ENCODE results near the gene ARFRP1.

Gene ARFRP1

DNA sequence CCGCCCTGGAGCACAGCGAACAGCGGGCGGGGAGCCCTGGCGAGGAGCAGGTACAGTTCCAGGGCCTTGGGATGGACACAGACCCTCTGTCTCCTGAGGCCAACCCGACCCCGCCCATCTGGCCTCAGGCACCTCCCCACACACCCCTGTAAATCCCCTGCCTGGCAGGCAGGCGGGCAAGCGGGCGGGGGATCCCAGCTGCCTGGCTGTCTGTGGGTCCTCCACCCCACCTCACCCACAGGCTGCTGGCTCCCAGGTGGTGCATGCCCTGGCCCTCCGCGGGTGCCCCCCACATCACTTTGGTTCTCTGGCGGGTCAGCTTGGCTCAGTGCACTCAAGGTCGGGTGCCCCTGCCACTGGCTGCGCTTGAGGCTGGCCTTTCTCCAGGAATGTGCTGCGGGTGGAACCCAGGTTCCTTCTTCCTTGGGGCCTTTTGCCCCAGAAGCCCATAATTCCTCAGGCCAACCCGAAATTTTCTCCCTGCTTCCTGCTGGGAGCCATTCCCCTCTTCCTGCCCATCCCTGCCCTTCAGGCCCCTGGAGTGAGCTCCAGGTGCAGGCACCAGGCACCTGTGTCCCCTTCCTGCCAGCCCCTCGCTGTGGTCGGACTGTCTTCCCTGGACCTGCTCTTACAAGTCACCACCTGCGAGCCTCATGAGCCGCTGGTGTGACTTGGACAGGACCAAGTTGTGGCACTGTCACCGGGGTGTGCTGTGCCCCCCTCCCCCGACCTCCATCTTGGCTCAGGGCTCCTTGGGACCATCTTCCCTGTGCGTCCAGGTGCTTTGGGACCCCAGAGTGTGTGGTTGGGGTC is 16.7 kb downstream of the ARFRP1 start:
- no peak for DNase-seq (ENCODE audit: low spot score)

DNA sequence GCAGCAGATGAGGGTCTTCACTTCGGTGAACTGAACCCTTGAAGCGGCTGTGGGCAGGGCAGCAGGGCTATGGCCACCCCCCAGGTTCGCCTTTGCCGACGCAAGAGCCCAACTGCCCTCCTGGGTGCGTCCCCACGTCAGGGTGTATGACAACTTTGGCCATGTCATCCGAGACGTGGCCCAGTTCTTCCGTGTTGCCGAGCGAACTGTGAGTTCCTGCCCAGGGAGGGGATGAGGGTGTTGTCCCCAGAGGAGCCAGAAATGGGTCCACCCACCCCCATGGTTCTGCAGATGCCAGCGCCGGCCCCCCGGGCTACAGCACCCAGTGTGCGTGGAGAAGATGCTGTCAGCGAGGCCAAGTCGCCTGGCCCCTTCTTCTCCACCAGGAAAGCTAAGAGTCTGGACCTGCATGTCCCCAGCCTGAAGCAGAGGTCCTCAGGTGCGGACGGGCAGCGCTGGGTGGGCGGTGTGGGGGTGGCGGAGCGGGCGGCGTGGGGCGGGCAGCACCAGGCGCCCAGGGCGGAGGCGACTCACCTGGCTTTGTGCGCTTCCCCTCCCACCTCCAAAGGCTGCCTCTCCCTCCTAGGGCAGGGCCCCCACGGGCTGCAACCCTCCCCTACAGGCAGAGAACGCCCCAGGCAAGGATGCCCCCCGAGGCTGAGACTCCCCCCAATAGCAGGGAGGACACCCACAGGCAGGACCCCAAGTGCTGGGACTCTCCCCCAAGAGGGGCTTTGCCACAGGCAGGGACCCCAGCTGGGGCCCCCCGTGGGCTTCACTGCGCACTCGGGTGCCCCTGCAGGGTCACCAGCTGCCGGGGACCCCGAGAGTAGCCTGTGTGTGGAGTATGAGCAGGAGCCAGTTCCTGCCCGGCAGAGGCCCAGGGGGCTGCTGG is 17.5 kb downstream of the ARFRP1 start:
- DNase-seq (ENCODE audit: low spot score), result no peak

DNA sequence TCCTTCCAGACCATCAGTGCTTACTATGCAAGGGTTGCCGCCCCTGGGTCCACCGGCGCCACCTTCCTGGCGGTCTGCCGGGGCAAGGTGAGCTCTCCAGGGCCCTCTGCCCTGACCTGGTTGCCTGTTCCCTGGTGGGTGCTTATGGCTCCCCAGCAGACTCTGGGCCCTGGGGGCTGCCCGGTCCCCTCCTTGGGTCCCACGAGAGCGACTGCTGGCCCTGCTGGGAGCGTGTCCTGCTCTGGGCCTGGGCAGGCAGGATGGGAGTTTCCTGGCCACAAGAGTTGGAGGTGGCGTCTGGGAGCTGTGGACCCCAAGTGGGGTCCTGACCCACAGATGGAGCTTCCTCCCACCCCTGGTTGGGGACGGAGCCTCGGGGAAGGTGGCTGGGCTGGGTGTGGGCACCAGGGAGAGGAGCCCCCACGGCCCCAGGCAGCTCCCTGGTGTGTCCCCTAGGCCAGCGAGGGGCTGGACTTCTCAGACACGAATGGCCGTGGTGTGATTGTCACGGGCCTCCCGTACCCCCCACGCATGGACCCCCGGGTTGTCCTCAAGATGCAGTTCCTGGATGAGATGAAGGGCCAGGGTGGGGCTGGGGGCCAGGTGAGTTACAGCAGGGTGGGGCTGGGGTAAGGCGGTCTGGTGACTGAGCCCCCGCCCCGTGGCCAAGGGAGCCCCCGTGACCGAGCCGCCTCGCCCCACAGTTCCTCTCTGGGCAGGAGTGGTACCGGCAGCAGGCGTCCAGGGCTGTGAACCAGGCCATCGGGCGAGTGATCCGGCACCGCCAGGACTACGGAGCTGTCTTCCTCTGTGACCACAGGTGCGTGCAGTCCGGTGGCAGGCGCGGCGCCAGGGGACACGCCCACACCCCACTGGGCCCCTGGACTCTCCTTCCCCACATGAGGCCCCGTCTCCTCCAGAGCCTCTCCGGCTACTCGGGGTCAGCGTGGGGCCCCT is 18.5 kb downstream of the ARFRP1 start:
- DNase-seq (ENCODE audit: low spot score), result no peak

DNA sequence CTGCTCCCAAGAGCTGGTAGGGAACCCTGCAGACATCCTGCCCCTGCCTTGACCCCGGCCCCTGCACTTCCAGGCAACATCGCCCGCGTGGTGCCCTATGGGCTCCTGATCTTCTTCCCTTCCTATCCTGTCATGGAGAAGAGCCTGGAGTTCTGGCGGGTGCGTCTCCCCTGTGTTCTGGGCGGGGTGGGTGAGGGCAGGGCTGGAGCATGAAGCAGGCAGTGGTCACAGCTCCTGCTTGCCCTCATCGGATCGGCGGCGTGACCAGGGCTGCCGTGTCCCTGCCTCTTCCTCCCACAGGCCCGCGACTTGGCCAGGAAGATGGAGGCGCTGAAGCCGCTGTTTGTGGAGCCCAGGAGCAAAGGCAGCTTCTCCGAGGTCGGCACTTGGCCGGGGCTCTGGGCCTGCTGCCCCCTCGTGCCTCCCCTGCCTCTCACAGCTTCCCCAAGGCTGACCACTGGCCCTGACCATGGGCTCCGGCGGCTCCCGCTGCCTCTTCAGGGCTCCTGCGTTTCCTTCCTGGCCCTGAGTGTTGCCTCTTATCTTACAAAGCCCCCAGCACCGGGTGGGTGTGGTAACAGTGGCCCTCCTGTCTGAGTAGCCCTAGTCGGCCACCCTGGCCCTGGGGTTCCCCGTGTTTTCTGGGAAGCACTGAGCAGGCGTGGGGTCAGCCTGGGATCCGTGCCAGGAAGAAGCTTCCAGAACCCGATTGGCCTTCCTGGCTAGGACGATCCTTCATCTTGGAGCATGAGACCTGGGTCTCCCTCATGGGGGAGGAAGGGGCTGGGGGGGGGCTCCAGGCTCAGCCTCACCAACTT is 19.3 kb downstream of the ARFRP1 start:
- DNase-seq (ENCODE audit: low spot score), result no peak

DNA sequence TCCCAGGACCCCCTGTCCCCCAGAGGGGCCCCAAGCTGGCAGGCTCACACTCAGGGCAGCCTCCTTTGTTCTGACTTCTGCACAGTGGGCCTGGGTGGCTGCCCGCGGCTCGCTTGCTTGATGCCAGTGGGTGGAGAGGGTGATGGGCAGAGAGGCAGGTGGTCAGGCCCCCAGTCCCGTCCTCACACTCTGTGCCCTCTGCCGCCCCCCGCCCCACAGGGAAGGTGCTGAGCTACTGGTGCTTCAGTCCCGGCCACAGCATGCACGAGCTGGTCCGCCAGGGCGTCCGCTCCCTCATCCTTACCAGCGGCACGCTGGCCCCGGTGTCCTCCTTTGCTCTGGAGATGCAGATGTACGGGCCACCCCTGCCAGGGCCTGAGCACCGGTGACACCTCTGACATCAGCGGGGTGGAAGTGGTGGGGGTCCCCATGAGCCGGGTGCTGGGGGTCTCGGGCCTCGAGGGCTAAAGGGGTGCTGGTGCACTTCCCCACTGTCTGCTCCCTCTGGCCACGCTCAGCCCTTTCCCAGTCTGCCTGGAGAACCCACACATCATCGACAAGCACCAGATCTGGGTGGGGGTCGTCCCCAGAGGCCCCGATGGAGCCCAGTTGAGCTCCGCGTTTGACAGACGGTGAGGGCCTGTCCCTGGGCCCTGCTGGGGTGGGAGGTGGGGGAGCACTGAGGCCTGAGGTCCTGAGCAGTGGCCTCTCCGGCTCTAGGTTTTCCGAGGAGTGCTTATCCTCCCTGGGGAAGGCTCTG is 20.2 kb downstream of the ARFRP1 start:
- DNase-seq (ENCODE audit: low spot score), result no peak

DNA sequence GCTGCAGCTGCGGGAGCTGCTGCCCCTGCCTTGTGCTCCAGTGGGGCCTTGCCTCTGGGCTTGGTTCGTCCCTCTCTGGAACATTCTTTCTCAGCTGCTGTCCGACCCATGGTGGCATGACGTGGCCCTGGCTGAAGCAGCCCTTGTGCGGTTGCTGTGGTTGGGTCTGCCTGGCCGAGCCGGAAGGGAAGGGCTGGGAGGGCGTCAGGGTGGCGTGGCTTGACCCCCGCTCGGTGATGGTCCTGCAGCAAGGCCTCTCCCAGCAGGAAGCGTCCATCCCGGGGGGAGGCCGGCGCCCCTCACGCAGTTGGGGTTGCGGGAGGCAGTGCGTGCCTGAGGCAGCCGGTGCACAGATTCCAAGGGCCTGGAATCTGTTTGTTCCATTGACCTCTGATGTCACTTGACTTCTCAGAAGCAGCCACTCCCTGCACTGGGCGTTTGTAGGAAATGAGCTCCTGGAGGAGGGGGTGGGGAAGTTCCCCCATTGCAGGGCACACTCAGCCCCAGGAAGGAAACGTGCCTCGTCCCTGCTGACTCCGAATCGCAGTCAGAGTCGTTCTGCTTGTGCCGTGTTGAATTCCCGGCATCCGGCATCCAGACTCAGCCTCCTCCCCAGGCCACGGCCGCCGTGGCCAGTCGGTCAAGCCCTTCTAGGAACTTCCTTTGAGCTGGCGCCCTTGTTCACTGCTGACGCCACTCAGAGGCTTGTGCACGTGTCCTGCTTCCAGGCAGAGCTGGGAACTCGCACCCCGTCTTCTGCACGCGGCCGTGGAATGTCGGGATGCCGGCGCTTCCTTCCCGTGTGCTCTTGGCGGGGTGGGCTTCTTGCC is 21.1 kb downstream of the ARFRP1 start:
- DNase-seq (ENCODE audit: low spot score), result no peak

DNA sequence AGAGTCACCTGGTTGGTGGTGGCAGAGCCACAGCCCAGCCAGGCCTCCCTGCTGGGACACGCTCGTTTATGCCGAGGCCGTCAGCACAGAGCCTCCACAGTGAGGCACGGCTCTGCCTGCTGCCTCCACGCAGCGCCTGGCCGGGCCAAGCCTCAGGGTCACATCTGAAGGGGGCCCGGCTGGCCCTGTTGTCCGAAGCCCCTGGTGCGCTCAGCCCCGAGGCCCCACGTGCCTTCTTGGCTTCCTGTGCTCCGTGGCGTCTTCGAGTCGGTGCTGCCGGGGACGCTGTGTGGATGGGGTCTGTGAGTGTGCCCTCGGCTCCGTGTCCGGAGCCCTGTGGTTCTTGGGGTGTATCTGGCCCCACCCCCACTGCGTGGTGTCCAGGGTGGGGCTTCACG is 21.7 kb downstream of the ARFRP1 start:
- no peak for DNase-seq (ENCODE audit: low spot score)

DNA sequence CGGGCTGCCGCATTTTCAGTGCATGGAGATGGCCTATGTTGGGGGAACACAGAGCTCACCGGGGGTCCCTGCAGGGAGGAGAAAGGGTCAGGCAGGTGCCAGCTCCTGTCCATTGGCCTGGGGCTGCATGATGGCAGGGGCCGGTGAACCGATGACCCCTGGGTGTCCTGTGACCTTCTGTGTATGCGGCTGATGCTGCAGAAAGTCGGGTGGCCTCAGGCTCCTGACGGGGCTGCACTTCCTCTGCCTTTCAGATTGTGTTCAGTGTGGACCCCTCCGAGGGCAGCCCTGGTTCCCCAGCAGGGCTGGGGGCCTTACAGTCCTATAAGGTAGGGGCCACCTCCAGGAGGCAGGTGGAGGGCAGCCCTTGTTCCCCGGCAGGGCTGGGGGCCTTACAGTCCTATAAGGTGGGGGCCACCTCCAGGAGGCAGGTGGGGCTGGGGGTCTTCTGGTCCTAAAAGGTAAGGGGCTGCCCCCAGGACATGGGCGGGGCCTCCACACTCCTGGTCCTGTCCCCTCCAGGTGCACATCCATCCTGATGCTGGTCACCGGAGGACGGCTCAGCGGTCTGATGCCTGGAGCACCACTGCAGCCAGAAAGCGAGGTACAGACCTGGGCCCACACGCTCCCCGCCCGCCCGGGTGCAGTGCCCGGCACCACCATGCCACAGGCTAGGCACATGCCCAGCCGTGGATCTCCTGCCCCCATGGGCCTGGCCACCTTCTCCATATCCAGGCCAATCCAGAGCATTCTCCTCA is 22.3 kb downstream of the ARFRP1 start:
- no peak for DNase-seq (ENCODE audit: low spot score)

DNA sequence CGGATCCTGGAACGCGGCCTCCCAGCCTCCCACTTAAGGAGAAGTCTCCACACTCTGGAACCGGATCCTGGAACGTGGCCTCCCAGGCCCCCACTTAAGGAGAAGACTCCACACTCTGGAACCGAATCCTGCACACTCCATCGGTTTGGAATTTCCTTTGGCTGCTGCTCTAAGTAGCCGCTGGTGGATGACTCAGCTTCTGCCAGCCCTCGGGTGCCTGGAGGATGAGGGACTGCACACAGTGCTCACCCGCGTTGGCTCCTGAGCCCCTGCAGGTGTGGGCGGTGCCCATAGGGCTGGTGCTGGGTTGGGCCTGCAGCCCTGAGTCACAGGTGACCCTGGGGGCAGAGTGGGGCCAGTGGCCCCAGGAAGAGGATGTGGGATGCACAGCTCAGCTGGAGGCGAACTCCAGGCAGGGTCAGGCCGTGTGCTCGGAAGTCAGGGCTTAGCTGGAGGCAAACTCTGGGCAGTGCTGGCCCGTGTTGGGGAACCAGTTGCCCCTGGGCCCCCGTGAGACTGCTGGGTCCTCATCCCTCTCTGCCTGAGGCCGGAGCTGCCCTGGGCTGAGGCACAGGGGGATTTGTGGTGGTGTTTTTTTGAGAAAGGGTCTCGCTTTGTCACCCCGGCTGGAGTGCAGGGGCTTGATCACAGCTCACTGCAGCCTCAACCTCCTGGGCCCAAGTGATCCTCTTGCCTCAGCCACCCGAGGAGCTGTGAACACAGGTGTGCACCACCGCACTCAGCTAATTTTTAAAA is 25.2 kb downstream of the ARFRP1 start:
- no peak for DNase-seq (ENCODE audit: low spot score)

DNA sequence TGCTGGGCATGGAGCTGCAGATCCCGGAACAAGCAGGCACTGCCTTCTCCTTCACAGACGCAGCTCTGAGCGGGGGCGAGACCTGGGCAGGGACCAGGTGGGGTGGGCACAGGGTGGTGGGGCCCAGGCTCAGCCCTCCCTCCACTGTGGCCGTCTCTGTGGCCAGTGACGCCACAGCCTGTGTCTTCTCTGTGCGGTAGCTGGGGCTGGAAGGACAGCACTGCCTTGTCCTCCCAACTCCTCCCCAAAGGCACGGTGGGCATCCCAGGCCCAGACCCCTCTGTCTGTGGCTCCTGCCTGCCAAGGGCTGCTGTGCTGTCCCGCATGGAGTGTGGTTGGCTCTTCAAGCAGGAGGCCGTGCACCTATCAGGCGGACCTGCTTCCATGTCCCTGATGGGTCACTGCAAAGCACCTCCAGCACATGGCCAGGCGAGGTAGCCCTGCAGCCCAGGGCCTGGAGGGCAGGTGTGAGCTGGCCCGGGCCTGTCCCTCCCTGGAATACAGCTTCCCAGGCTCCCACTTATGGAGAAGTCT is 26.1 kb downstream of the ARFRP1 start:
- no peak for DNase-seq (ENCODE audit: low spot score)

DNA sequence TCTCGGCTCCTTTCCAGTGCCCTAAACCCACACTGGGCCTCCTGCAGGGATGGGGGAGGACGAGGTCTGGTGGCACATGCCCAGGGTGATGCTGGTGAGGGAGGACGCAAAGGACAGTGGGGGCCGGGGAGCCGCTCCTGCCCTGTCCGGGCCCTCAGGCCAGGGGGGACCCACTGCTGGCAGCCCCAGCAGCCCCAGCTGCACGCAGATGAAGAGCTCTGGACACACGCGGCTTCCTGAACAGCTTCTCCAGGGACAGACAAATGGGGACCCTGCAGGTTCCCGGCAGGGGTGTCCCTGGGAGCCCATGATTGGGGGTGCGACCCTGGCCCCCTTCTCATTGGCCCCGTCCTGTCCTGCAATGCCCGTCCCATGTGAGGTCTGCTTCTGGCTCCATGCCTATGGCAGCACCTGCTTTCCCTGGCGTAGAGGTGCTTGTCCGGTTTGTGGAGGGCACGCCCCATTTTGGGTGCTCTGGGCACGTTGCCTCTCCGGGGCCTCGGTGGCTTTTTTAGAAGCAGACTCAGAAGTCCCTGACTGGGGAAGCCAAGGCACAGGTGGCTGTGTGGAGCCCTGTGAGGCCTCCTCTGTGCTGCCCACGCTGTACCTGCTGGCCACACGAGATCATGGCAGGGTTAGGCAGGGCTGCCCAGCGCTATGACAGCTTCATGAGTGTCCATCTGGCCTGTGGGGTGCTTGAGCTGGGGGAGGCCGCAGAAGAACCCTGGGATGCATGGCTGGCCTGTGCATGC is 26.7 kb downstream of the ARFRP1 start:
- no peak for DNase-seq (ENCODE audit: low spot score)

DNA sequence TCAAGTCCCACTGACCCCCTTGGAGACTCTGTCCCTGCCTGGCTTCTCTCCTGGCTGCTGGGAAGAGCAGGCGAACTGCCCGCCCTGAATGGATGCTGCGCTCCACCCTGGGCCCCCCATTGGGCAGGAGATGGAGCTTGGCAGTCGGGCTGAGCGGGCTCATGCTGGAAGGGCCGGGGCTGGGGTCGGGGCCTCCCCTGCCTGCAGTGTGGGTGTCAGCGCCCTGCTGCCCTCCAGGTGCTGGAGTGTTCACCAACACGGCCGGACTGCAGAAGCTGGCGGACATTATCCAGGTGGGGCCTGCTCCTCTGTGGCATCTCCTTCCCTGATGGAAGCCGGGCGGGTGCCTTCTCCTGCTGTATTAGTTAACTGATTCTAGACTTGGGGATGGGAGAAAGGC is 27.3 kb downstream of the ARFRP1 start:
- DNase-seq (ENCODE audit: low spot score), result no peak

DNA sequence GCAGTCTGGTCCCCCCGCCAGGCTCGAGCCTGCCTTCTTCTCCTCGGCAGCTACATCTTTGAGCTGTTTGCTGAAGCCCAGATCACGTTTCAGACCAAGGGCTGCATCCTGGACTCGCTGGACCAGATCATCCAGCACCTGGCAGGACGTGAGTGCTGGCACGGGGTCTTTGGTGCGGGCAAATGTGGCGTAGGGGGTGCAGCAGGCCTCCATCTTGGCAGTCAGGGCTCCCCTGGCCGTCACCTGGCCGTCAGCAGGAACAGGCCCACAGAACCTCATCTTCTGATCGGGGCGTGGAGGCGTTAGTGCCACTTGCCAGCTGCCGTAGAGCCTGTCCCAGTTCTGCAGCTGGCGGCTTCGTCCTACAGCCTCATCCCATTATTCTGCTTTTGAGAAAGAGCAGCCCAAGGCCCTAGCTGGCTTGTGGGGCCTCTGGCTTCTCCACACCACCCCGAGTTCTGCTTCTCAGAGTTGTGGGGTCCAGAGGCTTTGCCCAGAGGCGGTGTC is 27.9 kb downstream of the ARFRP1 start:
- no peak for DNase-seq (ENCODE audit: low spot score)

DNA sequence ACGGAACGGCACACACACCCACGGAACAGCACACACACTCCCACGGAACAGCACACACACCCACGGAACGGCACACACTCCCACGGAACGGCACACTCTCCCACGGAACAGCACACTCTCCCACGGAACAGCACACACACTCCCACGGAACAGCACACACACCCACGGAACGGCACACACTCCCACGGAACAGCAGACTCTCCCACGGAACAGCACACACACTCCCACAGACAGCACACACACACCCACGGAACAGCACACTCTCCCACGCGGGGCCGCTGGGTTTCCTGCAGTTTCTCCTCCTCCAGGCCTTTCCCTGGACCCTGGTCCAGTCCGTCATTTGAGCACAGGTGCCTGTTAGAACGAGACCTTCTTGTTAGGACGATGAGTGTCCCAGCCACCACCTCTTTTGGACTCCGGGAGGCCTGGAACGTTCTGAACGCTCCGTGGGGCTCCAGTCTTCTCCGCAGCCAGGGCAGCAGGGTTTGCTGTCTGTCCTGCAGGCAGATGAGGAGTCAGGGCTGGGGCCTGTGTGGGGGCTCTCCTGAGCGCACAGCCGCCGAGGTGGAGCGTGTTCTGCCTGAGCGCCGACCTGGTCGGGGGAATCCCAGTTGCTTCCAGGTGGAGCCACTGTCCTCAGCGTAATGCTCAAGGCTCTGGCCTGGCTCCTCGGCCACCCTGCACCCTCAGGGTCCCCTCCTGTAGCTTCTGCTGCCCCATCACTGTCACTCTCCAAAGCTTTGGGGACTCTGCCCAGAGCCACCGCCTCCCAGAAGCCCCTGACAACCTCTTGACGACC is 28.9 kb downstream of the ARFRP1 start:
- no peak for DNase-seq (ENCODE audit: low spot score)

DNA sequence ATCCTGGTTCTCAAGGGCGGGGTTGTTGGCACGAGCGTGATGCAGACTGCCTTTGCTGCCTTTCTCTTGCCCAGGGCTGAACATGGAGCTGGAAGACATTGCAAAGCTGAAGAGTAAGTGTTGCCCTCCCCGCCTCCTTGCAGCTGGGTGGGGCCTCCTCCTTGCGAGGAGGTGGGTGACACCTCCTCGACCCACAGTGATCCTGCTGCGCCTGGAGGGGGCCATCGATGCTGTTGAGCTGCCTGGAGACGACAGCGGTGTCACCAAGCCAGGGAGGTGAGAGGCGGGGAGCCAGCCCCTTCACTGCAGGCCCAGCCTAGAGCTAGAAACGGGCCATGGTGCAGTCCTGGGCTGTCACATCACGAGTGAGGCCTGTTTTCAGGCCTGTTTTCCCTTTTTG is 29.7 kb downstream of the ARFRP1 start:
- no peak for DNase-seq (ENCODE audit: low spot score)

Measured in cerebellar cortex (tissue), 1 donor.